IPS-18c (cell line): Measurements from ENCODE around the gene POU2F2.
"Not testable (repeated sequence)": the region's sequence is repeated elsewhere in the genome, so short reads cannot be mapped to it uniquely, and the experiment has no call there.

ENCODE experiments used
- H3K4me3 ChIP-seq: 2 replicates; pipeline ENCODE4 v1.7.0; 2013; ENCODE audit warnings: low read depth, mild to moderate bottlenecking, low read length, moderate library complexity; ENCODE audit not compliant: insufficient read depth
- H3K9me3 ChIP-seq: one replicate; pipeline ENCODE4 v1.6.1; 2013; ENCODE audit warnings: mild to moderate bottlenecking, low read length, moderate library complexity; ENCODE audit not compliant: control insufficient read depth, insufficient read depth

Gene POU2F2

GRCh38 chr19:42115705-42116104 lies 16.5 kb downstream of the POU2F2 start:
- no peak overlapping the region for H3K4me3 ChIP-seq

GRCh38 chr19:42115219-42115618 lies 17.0 kb downstream of the POU2F2 start:
- Histone ChIP-seq H3K9me3 (no peaks in the 10 kb centered on the region), H3K4me3 (no peak overlapping the region)

More at GRCh38 chr19:42115705-42116104, 16.5 kb downstream of the POU2F2 start:
- no peaks in the 10 kb centered on the region for H3K9me3 ChIP-seq

DNA sequence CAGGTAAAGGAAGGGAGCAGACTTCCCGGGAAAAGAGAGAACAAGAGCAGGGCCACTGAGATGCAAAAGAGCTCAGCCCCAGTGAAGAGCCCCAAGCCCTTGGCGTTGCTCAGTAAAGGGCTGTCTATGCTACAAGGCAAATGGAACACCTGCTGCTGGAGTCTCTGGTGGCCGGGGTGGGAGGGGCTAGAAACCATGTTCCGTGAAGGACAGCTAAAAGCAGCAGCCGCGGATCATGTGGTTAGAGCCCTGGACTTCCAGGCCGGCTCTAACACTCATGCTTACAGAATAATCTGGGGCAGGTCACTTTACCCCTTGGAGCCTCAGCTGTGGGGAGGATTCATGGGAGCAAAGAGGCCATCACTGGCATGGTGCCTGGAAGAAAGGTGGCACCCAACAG lies 17.8 kb downstream of the POU2F2 start:
- no peak overlapping the region for H3K4me3 ChIP-seq
- no peaks in the 10 kb centered on the region for H3K9me3 ChIP-seq

- no peaks in the 10 kb centered on the region for H3K9me3 ChIP-seq
- no peak overlapping the region for H3K4me3 ChIP-seq
Observed at GRCh38 chr19:42113641-42114348, 18.5 kb downstream of the POU2F2 start.

GRCh38 chr19:42111811-42112210 lies 20.4 kb downstream of the POU2F2 start:
- H3K4me3 ChIP-seq: no peak overlapping the region
- no peaks in the 10 kb centered on the region for H3K9me3 ChIP-seq

GRCh38 chr19:42111384-42111783 lies 20.9 kb downstream of the POU2F2 start:
- no peak overlapping the region for H3K4me3 ChIP-seq
- no peaks in the 10 kb centered on the region for H3K9me3 ChIP-seq

- Histone ChIP-seq H3K9me3 (no peaks in the 10 kb centered on the region), H3K4me3 (no peak overlapping the region)
Observed at GRCh38 chr19:42110658-42111057, 21.6 kb downstream of the POU2F2 start.

DNA sequence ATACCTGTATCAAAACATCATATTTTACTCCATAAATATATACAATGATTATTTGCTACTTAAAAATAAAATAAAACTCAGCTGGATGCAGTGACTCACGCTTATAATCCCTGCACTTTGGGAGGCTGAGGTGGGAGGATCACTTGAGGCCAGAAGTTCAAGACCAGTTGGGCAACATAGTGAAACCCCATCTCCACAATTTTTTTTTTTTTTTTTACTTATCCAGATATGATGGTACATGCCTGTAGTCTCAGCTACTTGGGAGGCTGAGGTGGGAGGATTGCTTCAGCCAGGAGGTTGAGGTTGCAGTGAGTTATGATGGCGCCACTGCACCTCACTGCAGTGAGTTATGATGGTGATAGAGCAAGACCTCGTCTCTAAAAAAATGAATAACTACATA lies 22.4 kb downstream of the POU2F2 start:
- no peak overlapping the region for H3K4me3 ChIP-seq
- no peaks in the 10 kb centered on the region for H3K9me3 ChIP-seq

GRCh38 chr19:42108527-42109389 lies 23.5 kb downstream of the POU2F2 start:
- Histone ChIP-seq H3K4me3 (no peak overlapping the region), H3K9me3 (no peaks in the 10 kb centered on the region)

- no peak overlapping the region for H3K4me3 ChIP-seq
Observed at GRCh38 chr19:42105368-42105767, 26.9 kb downstream of the POU2F2 start.

GRCh38 chr19:42102877-42103276 lies 29.4 kb downstream of the POU2F2 start:
- no peak overlapping the region for H3K4me3 ChIP-seq
- H3K9me3 ChIP-seq: no peaks in the 10 kb centered on the region

More at GRCh38 chr19:42105368-42105767, 26.9 kb downstream of the POU2F2 start:
- H3K9me3 ChIP-seq: no peaks in the 10 kb centered on the region

GRCh38 chr19:42100241-42100640 lies 32.0 kb downstream of the POU2F2 start:
- H3K9me3 ChIP-seq, H3K4me3 ChIP-seq: not testable (repeated sequence)

DNA sequence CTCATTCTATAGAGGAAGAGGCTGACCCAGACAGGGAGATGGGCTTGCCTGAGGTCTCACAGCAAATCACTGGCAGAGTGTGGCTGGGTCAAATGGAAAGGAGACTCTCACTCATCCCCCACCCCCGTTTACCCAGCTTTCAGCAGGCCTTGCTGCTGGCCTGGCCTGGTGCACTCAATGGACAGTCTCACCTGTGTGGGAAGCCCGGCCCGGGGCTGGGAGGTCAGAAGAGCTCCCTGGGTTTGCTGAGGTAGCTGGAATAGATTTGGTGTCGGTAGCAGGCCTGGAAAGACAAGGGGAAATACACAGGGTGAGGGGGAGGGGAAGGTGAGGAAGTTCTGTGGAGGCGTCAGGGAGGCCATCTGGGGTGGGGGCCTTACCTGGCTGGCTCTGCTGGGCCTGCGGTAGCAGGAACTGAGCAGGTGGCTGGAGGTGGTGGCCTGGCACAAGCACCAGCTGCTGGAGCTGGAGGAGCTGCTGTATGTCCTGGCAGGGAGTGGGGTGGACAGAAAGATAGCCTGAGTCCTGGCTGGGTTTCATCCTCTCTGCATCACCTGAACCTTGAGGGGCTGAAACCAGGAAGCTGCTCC lies 32.8 kb downstream of the POU2F2 start:
- H3K9me3 ChIP-seq: no peaks in the 10 kb centered on the region
- H3K4me3 ChIP-seq: no peak overlapping the region

DNA sequence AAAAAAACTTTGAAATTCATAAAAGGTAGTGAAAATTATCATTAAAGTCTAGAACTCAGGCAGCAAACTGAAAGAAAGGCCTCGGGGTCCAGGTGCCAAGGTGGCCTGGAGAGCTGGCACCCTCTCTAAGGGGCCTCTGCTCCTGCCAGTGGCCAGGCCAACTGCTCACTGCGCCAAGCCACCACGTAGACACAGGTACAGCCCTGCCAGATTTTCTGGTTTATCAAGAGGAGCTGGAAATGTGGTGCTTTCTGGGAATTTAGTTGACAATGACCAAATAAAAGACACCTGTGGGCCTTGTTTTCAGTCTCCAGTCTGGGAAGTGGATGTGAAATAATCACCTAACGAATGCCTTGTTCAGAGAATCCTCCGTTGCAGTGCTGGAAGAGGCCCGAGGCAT lies 33.5 kb downstream of the POU2F2 start:
- Histone ChIP-seq H3K4me3 (no peak overlapping the region), H3K9me3 (no peaks in the 10 kb centered on the region)

GRCh38 chr19:42097461-42097860 lies 34.8 kb downstream of the POU2F2 start:
- no peak overlapping the region for H3K4me3 ChIP-seq

DNA sequence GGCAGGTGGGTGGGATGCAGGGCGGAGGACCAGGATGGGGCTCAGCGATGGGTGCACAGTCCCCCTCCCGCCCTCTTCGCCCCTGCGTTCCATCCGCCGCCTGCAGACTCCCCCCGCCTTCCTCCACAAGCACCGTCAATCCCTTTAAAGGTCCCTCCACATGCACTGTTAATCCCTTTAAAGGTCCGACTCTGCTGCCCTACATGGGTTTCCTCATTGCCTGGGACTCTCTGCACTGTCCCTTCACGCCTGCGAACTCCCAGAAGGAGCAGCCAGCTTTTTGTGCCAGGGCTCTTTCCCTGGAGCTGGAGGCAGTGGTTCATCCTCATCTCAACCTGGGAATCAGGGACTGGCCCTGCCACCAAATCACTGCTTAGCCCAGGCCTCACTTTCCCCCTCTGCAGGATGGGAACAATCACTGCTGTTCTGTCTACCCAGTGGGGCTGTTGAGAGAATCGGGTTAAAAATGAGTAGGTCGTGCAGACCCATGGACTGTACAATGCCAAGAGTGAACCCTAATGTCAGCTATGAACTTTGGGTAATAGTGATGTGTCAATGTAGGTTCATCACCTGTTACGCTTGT lies 35.9 kb downstream of the POU2F2 start:
- peak overlapping the region; percentile 43 for H3K4me3 ChIP-seq
- no peaks in the 10 kb centered on the region for H3K9me3 ChIP-seq

More at GRCh38 chr19:42097461-42097860, 34.8 kb downstream of the POU2F2 start:
- no peaks in the 10 kb centered on the region for H3K9me3 ChIP-seq

GRCh38 chr19:42095814-42096230 lies 36.4 kb downstream of the POU2F2 start:
- Histone ChIP-seq H3K9me3 (no peaks in the 10 kb centered on the region), H3K4me3 (peak overlapping the region; percentile 43)
